ENCODE measurements around the gene CIRBP. TPM values are rescaled to one million over a fixed set of nuclear protein-coding genes. Genes with fewer than 3 reads are reported as not detected.

CIRBP gene
- total RNA-seq, 1 donor from 2014 or later, result 659 TPM

GRCh38 chr19:1290196-1290702 lies 21.1 kb downstream of the CIRBP start:
- peaks cover 4% of the 10 kb centered on the region for H3K27me3 Mint-ChIP-seq (ENCODE audit: low read depth)
- TF ChIP-seq, protein P1, sequence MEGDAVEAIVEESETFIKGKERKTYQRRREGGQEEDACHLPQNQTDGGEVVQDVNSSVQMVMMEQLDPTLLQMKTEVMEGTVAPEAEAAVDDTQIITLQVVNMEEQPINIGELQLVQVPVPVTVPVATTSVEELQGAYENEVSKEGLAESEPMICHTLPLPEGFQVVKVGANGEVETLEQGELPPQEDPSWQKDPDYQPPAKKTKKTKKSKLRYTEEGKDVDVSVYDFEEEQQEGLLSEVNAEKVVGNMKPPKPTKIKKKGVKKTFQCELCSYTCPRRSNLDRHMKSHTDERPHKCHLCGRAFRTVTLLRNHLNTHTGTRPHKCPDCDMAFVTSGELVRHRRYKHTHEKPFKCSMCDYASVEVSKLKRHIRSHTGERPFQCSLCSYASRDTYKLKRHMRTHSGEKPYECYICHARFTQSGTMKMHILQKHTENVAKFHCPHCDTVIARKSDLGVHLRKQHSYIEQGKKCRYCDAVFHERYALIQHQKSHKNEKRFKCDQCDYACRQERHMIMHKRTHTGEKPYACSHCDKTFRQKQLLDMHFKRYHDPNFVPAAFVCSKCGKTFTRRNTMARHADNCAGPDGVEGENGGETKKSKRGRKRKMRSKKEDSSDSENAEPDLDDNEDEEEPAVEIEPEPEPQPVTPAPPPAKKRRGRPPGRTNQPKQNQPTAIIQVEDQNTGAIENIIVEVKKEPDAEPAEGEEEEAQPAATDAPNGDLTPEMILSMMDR (IDR thresholded peaks at IDR 0.05; ENCODE audit: unreplicated experiment), result no peak
- DNase-seq (ENCODE audit: low spot score in 2 of 2, unreplicated experiment in 2 of 2), result no peak
- no peak overlapping the region for H3K27ac Mint-ChIP-seq
- peaks cover 2% of the 10 kb centered on the region for H3K4me1 Mint-ChIP-seq
- no peaks in the 10 kb centered on the region for H3K9me3 Mint-ChIP-seq
- no peaks in the 10 kb centered on the region for H3K36me3 Mint-ChIP-seq
- no peak overlapping the region for H3K4me3 Mint-ChIP-seq

- no peak overlapping the region for H3K27ac Mint-ChIP-seq
Measured at GRCh38 chr19:1290703-1291651, 21.8 kb downstream of the CIRBP start.

GRCh38 chr19:1291761-1292418 lies 22.8 kb downstream of the CIRBP start:
- Mint-ChIP-seq H3K4me1 (no peaks in the 10 kb centered on the region), H3K36me3 (no peaks in the 10 kb centered on the region), H3K27me3 (ENCODE audit: low read depth) (no peaks in the 10 kb centered on the region), H3K4me3 (no peak overlapping the region), H3K27ac (no peak overlapping the region), H3K9me3 (no peaks in the 10 kb centered on the region)
- DNase-seq (ENCODE audit: low spot score in 2 of 2, unreplicated experiment in 2 of 2), result no peak
- TF ChIP-seq, protein P1 (IDR thresholded peaks at IDR 0.05; ENCODE audit: unreplicated experiment), result no peak

More at GRCh38 chr19:1290703-1291651, 21.8 kb downstream of the CIRBP start:
- Mint-ChIP-seq H3K4me3 (no peak overlapping the region), H3K27me3 (ENCODE audit: low read depth) (peaks cover 3% of the 10 kb centered on the region), H3K9me3 (no peaks in the 10 kb centered on the region), H3K4me1 (peaks cover 2% of the 10 kb centered on the region), H3K36me3 (no peaks in the 10 kb centered on the region)
- DNase-seq (ENCODE audit: low spot score in 2 of 2, unreplicated experiment in 2 of 2), result no peak
- TF ChIP-seq, protein P1 (IDR thresholded peaks at IDR 0.05; ENCODE audit: unreplicated experiment), result no peak

- TF ChIP-seq, protein P1 (IDR thresholded peaks at IDR 0.05; ENCODE audit: unreplicated experiment), result no peak
- Mint-ChIP-seq H3K27me3 (ENCODE audit: low read depth) (no peaks in the 10 kb centered on the region), H3K9me3 (no peaks in the 10 kb centered on the region), H3K36me3 (no peaks in the 10 kb centered on the region), H3K27ac (no peak overlapping the region), H3K4me3 (no peak overlapping the region), H3K4me1 (no peaks in the 10 kb centered on the region)
- no peak for DNase-seq (ENCODE audit: low spot score in 2 of 2, unreplicated experiment in 2 of 2)
Measured at GRCh38 chr19:1292419-1293151, 23.5 kb downstream of the CIRBP start.

GRCh38 chr19:1293782-1294604 lies 24.9 kb downstream of the CIRBP start:
- H3K4me3 Mint-ChIP-seq, result no peak overlapping the region
- no peaks in the 10 kb centered on the region for H3K9me3 Mint-ChIP-seq
- H3K4me1 Mint-ChIP-seq, result no peaks in the 10 kb centered on the region
- no peaks in the 10 kb centered on the region for H3K27me3 Mint-ChIP-seq (ENCODE audit: low read depth)
- H3K27ac Mint-ChIP-seq, result no peak overlapping the region
- TF ChIP-seq, protein P1 (IDR thresholded peaks at IDR 0.05; ENCODE audit: unreplicated experiment), result no peak
- DNase-seq (ENCODE audit: low spot score in 2 of 2, unreplicated experiment in 2 of 2), result no peak
- no peaks in the 10 kb centered on the region for H3K36me3 Mint-ChIP-seq

All from mesothelial cell of epicardium (in vitro differentiated cells).